Activated T-cell treated with anti-CD3 and anti-CD28 coated beads, Interleukin-2, amount 50 U/mL, for 1 hour (primary cell): Measurements from ENCODE around the gene ADAMTS2.
"Not testable (repeated sequence)": the region's sequence is repeated elsewhere in the genome, so short reads cannot be mapped to it uniquely, and the experiment has no call there.

Experiments used
- DNase-seq: peaks from one replicate; pipeline ENCODE4 v3.0.0-alpha.2; 2020

ADAMTS2 gene

DNA sequence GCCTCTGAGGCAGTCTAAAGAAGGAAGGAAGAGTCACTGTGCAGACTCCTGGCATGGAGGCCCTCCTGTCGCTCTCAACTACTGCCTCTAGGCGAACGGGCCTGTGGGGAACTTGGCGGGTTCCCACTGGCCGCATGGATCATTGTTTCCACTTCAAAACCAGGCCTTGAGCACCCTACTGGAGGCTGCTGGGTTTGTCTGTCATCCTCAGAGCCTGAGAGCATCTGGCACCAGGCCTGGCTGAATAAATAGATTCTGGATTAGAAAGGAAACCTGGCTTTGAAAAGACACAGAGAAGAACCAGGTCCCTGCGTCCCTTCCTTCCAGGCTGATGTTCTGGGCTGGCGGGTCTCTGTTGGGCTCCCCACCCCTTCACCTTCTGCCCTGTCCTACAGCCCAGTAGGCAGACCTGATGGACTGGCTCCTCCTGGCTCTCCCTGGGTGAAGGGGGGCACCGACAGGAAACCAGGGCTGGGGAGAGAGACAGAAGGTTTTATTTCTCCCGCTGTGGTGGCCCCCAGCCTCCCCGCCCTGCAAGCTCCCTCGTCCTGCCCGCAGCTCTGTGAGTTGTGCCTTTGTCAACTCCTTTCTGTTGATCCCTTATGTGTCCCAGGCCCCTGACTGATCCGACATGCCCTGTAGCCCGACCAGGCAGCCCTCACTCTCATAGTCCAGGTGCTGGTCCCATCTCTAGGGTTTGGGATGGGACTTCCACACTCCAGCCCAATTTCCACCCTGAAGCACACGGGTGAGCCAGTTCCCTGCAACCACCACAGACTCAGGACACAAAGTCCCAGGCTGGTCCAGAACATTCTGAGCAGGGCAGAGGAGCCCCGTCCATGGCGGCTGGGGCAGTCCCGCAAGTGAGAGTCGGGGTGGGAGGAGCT, 50.1 kb downstream of the ADAMTS2 start:
- no peak for DNase-seq

- no peak for DNase-seq
Measured at GRCh38 chr5:179294131-179294780, 51.0 kb downstream of the ADAMTS2 start.

- no peak for DNase-seq
Measured at GRCh38 chr5:179292681-179293635, 52.3 kb downstream of the ADAMTS2 start.

- no peak for DNase-seq
Measured at GRCh38 chr5:179292202-179292601, 53.1 kb downstream of the ADAMTS2 start.

DNA sequence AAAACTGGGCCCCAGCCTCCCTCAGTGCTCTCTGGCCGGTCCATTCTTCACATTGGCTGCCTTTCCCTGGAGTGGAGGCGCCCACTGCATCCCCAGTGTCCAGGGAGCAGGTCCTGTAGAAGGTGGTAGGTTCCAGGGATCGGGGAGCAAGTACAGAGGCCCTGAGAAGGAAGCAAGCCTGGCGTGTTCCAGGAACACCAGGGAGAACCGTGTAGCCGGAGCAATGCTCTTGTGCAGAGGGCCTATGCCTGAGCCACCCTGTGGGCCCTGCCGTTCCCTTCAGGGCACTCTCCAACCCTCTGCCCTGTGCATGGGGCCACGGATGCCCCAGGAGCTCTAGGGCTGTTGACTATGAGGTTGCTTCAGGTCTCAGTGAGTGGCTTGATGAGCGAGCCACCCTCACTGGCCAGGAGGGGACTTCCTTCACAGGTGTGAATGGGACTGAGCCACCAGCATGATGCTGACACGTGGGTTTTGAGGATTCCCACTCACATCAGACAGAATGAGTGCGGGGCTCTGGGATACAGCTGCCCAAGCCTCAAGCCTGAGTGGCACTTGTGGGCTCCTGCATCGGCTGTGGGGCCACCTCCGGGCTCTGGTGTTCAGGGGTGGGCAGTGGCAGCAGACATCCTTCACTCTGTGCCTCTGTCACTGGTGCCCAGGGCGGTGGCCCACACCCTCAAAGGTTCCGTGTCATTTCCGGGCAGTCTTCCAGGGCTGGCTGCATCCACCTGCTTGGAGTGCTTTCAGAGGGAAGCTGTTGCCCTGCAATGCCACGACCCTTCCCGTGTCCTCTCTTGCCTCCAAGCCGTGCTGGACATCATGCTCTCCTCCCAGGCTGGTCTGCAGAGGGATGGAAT, 54.4 kb downstream of the ADAMTS2 start:
- no peak for DNase-seq

GRCh38 chr5:179289756-179290385, 55.4 kb downstream of the ADAMTS2 start:
- DNase-seq: no peak

DNA sequence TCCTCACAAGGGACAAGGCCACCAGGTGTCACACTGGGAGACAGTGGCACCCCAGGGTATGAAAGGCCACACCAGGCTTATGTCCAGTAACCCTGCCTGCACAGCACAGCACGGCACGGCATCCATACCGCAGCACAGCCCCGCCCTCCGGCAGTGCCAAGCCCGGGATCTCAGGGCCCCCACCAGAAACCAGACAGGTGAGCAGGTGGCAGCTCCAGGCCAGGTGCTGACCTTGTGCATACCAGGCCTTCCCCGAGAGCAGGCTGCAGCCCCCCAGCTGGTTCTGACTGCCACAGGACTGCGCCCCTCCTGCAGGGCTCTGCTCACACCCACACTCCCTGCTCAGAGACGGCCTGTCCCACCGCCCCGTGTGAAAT, 56.5 kb downstream of the ADAMTS2 start:
- no peak for DNase-seq

- no peak for DNase-seq
Measured at GRCh38 chr5:179288101-179288808, 57.0 kb downstream of the ADAMTS2 start.

GRCh38 chr5:179287631-179288030, 57.6 kb downstream of the ADAMTS2 start:
- DNase-seq: no peak

DNA sequence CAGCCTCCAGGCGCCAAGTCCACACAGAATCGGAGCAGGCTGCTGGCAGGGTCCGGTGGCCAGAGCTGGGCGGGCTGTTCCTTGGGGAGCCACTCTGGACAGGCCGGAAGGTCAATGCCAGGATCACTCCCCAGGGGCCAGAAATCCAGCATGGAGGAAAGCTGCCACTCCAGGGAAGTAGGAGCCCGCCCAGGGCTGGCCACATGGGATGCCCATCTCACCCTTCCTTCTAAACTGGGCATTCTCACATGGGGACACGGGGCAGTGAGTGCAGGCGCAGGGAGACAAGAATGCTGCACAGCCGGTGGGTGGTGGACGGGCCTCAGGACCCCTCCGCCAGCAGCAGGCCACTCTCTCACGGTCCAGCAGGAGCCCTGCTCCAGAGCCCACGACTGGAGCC, 58.2 kb downstream of the ADAMTS2 start:
- DNase-seq: no peak

- DNase-seq: not testable (repeated sequence)
Measured at GRCh38 chr5:179285776-179286162, 59.5 kb downstream of the ADAMTS2 start.

DNA sequence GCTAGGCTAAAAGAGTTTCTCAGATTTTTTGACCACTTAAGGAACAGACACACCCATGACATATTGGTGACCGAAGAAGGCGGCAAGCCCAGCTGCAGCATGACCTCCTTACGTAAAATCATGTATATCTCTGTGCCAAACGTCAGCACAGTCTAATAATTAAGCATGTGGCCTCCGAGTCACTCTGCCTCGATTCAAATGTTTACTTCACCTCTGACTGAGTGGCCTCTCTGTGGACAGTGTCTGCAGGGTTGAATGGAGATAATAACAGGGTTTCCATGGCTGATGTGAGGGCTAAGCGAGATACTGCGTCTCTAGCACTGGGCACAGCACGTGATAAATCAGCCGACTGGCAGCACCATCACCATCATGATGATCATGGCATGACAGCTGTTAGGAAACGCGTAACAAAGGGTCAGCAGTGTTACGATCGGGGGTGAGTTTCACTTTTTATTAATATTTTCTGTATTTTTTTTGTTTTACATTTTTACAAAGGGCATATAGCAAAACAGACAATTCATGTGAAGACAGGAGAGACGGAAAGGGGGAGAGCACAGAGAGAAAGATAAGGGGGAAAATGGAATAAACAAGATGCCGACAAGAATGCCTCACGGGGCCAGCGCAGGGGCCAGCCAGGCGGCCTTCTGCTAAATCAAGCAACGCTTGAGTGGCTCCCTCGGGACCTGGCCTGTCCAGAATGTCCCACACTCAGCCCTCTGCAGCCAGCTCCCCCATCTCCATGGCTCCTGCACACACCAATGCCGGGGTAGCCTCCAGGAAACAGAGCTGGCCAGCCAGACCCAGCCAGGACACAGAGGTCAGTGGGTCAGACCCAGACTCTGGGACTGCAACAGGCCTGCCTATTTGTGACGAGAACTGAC, 60.3 kb downstream of the ADAMTS2 start:
- DNase-seq: no peak

DNA sequence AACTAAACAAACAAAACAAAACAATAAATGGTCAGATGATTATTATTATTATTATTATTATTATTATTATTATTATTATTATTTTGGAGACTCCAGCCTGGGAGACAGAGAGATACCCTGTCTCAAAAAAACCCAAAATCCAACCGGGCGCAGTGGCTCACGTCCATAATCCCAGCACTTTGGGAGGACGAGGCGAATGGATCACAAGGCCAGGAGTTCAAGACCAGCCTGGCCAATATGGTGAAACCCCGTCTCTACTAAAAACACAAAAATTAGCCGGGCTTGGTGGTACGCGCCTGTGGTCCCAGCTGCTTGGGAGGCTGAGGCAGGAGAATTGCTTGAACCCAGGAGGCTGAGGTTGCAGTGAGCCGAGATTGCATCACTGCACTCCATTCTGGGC, 61.4 kb downstream of the ADAMTS2 start:
- DNase-seq: not testable (repeated sequence)

DNA sequence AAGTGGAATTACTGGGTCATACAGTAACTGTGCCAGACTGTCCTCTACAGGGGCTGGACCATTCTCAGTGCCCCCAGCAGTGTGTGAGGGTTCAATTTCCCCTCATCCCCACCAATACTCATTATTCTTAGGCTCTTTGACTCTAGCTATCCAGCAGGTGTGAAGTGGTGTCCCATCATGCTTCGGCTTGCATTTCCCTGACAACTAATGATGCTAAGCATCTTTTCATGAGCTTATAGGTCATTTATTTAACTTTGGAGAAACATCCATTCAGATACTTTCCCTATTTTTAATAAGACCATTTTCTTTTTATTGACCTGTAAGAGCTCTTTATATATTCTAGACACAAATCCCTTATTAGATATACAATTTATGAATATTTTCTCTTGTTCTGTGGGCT, 63.6 kb downstream of the ADAMTS2 start:
- no peak for DNase-seq

DNA sequence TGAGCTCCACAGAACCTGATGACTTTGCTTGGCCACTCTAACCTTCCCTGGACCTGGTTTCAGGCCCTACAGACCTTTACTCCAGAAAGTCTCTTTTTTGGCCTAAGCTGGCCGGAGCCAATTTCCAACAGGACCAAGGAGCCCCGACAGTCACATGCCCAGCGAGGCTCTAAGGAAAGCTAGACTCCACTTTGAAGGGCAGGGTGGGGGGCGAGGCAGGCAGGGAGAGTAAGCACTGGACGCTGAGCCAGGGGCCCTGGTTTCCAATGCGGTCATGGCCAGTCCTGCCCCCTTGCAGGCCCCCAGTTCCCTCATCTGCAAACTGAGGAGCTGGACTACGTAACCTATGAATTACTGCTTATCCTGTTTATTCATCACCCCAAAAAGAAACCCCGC, 65.2 kb downstream of the ADAMTS2 start:
- DNase-seq: no peak

- DNase-seq: no peak
Measured at GRCh38 chr5:179279347-179280094, 65.7 kb downstream of the ADAMTS2 start.

- no peak for DNase-seq
Measured at GRCh38 chr5:179278546-179278945, 66.7 kb downstream of the ADAMTS2 start.

GRCh38 chr5:179278119-179278518, 67.1 kb downstream of the ADAMTS2 start:
- DNase-seq: no peak

GRCh38 chr5:179276838-179277395, 68.3 kb downstream of the ADAMTS2 start:
- no peak for DNase-seq
